Non-pigmented ciliary epithelial cell (primary cell): ENCODE results near the gene KLLN.
"Not testable (repeated sequence)": the region's sequence is repeated elsewhere in the genome, so short reads cannot be mapped to it uniquely, and the experiment has no call there.

Source experiments
- DNase-seq: peaks from one replicate; pipeline ENCODE4 v3.0.0-alpha.2; 2010; ENCODE audit warnings: low read depth

Gene KLLN

DNA sequence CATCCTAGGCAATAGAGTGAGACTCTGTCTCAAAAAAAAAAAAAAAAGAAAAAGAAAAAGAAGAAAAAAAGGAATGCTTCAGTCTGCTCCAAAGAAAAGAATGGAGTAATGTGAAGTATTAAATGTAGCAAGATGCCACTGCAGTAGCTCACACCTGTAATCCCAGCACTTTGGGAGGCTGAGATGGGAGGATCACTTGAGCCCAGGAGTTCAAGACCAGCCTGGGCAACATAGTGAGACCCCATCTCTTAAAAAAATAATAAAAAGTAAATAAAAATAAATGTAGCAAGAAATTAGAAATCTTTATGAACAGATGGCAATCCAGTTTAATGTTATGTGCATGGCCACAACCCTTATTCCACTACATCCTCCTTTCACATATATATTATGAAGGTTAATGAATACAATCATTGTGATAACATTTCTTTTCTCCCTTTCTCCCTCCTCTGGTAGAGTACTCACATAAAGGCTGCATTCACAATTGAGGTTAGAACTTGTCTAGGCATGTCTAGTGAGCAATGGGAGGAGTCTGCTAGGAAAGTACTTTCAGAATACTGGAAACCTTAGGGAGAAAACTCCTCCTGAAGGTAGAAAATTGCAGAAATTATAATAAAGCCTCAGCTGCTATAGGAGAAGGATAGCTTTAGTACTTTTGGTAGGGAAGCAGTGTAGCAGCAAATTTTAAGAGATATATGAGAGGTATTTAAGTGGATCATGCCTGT, 20.4 kb downstream of the KLLN start:
- peak; percentile 72 for DNase-seq

DNA sequence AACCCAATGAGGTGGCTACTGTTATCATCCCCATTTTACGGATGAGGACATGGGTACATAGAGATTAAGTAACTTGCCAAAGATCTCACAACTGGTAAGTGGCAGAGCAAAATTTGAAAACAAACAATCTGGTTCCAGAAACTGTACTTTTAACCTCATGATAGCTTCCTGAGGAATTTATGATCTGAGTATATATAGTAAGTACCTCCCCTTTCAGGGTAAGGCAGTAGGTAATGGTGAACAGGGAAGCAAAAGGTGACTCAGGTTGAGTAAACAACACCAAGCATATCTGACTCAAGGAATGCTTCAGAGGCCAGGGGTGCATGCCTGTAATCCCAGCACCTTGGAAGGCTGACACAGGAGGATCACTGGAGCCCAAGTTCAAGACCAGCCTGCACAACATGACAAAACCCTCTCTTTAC, 21.1 kb downstream of the KLLN start:
- DNase-seq = no peak

- DNase-seq = no peak
These were observed 22.1 kb downstream of the KLLN start for GRCh38 chr10:87841186-87841585.

DNA sequence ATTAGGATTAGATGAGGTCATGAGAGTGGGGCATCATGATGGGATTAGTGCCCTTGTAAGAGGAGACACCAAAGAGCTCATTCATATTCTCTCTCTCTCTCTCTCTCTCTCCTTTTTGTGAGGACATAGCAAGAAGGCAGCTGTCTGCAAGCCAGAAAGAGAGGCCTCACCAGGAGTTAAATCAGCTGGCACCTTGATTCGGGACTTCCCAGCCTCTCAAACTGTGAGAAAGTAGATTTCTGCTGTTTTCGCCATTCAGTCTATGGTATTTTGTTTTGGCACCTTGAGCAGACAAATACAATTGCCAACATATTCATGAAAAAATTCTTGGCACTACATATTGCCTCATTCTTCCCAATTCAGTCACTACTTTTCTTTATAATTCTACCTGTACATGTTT, 24.7 kb downstream of the KLLN start:
- no peak for DNase-seq

DNA sequence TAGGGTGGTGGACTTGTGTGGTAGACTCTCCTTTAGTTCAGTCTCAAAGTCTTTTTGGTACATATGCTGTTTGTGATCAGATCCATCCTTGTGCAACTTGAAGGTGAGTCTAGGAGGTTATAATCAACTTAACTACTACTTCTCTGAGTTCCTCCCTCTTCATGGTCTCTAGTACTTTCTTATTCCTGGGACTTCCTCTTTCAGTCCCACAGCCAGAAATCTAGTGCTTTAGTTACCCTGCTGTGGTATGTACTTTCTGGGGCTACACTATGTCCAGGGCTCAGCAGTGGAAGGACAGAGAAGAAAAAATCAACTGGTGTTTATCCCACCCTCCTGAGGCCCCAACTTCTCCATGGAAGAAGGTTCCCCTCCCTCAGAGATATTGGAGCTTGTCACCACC, 25.9 kb downstream of the KLLN start:
- DNase-seq = no peak

DNA sequence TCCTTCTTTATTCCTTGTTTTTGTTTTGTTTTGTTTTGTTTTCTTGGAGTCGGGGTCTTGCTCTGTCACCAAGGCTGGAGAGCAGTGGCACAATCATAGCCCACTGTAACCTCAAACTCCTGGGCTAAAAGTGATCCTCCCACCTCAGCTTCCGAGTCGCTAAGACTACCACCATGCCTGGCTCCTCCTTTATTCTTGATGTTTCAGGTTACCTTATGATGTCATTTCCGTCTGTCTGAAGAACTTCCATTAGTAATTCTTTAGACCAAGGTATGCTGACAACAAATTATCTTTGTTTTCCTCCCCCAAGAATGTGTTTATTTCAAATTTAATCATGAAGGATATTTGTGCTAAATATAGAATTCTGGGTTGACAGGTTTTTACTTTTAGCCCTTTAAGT, 27.2 kb downstream of the KLLN start:
- no peak for DNase-seq

DNA sequence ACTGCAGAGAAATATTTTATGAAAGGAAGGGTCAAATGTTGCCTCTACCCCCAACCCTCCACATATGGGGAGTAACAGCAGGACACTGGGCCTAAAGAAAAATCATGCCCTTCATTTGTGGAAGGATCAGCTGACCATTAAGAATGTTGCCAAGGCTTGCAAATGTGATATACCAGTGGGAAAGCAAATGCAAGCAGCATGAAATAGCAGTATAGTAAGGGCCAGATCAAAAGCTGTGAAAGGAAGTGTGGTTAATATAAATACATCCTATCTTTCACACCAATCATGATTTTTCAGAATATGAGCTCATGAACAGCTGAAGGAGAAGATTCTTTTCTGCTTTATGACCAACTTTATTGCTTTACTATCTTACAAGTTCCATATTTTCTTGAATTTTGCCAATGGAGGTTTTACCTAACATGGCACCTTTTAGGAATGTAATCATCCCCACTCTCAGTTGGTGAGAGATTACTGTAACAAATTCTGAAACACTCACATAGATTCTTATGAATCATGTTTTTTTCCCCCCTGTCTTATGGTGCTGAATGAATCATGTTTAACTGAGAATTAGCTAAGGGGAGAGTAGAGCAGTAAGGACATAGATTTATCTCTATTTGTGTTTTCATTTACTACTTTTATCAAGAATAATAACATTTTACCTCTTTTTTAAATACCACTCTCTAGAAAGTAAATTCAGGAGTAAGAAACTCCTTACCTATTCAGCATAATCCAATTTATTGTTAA, 33.2 kb downstream of the KLLN start:
- DNase-seq = no peak

- DNase-seq = not testable (repeated sequence)
These were observed 34.3 kb downstream of the KLLN start for GRCh38 chr10:87829051-87829450.

DNA sequence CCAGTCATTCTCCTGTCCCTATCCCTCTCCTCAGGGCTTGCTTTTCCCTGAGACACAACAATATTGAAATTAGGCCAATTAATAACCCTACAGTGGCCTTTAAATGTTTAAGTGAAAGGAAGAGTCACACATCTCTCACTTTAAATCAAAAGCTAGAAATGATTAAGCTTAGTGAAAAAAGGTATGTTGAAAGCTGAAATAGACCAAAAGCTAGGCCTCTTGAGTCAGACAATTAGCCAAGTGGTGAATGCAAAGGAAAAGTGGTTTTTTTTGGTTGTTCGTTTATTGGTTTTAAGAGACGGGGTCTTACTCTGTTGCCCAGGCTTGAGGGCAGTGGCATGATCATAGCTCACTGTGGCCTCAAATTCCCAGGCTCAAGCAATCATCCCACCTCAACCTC, 35.7 kb downstream of the KLLN start:
- DNase-seq = no peak

DNA sequence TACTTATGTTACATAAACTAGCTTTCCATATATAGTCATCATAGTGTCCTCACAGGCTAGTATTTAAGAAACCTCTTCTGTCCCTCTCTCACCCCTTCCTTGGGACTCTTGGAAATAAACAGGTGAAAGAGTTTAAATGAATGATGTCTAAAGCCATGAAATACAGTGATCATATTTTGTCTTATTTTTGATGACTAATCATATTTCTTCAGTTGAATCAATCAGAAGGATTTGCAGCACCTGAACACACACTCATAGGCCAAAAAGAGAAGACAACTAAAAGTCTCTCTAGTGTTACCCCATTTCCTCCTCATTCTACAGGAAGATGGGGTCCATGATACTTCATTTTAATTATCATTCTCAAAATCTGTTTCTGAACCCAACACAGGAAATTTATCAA, 36.7 kb downstream of the KLLN start:
- DNase-seq = no peak

- DNase-seq = no peak
These were observed 44.1 kb downstream of the KLLN start for GRCh38 chr10:87819289-87819585.

GRCh38 chr10:87818505-87819288, 44.6 kb downstream of the KLLN start:
- no peak for DNase-seq

DNA sequence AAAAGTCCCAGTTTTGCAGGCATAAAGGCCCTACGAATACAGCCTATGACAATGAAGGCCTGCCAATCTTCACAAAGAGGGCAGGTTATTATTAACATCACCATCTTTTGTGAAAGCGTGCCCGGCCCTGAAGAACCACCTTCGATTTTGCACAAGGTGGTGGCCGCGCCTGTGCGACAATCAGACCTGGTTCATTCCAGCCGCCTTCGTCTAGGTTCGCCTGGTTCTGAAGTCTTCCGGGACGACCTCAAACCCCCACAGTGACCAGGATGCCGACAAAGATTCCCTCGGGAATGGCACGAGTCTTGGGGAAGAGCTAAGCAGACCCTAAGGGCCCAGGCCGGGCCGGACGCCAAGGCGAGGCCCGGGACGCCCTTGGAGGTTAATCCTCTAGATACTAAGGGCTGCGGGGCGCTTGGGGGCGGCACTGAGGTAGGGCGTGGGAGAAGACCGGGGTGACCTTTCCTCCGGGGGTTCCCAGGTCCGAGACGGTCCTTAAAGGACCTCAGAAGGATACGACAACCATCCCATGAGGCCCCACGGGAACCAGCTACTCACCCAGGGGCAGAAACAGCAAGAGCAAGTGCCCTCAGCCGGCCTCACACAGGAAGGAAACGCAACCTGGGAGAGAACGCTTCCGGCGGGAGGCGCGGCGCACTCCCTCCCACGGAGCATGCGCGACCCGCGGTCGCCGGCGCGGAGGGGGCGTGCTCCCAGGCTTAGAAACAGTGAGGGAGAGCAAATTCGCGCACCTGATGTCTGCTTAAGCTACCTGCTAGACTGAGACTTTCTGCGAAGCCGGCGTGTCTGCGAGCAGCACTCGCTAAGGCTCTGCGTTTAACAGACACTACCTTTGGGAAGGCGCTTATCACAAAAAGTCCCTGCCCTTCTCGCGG, 45.5 kb downstream of the KLLN start, which contains the start of gene ATAD1:
Gene ATAD1 (minus strand): TSS at position 618 of the 896 bp plus-strand sequence. CDS start 3,627 bp downstream, outside the sequence.
- DNase-seq = no peak

GRCh38 chr10:87816898-87817608, 46.3 kb downstream of the KLLN start:
- DNase-seq = no peak

GRCh38 chr10:87816163-87816897, 47.0 kb downstream of the KLLN start:
- DNase-seq = no peak
